ENCODE measurements around the gene ACBD4. TPM values are rescaled to one million over a fixed set of nuclear protein-coding genes. Genes with fewer than 3 reads are reported as not detected.

The ACBD4 gene
- total and polyA plus RNA-seq, 2 of the 13 experiments (the other 11 are each of a cell fraction or from before 2014, with no cell fraction given) = 16.1 to 26.9 TPM

DNA sequence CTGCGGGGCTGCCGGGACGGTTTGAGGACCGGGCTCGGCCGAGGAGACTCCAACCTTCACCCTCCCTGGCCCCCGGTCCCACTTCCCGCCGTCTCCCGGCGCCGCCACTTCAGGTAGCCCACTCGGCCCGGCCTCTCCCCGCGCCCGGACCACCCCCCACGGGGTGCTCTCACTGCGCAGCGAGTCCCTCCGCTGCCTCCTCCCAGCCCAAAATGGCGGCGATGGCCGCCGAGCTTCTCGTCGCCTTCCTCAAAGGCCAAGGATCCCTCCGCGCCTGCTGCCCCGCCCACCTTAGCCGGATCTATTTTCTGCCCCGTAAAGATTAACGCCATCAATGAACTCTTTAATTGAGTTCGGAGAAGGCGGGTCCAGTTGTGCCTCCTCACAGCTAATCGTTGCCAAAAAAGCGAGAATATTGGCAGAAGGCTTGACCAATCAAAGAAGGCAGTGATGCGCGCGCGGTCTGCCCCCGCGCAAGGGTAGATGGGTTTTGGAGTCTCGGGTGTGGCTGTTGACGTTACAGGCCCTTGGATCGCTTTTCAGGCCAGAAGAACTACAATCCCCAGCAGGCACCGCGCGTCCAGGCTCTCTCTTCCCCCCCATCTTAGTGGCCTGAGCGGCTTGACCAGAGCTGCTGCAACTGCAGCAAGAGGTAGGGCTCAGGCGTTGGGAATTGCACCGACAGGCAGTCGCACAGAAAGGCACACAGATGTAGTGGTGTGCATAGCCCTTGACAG lies 26.0 kb downstream of the ACBD4 start, which contains the start of gene HEXIM2 (continued):
- TF ChIP-seq ZNF263 (CRISPR knock-in tag; IDR thresholded peaks at IDR 0.05) = 0 out of 2 replicates have a peak, but pooled peaks have one; percentile 34
- TF ChIP-seq, protein P1, sequence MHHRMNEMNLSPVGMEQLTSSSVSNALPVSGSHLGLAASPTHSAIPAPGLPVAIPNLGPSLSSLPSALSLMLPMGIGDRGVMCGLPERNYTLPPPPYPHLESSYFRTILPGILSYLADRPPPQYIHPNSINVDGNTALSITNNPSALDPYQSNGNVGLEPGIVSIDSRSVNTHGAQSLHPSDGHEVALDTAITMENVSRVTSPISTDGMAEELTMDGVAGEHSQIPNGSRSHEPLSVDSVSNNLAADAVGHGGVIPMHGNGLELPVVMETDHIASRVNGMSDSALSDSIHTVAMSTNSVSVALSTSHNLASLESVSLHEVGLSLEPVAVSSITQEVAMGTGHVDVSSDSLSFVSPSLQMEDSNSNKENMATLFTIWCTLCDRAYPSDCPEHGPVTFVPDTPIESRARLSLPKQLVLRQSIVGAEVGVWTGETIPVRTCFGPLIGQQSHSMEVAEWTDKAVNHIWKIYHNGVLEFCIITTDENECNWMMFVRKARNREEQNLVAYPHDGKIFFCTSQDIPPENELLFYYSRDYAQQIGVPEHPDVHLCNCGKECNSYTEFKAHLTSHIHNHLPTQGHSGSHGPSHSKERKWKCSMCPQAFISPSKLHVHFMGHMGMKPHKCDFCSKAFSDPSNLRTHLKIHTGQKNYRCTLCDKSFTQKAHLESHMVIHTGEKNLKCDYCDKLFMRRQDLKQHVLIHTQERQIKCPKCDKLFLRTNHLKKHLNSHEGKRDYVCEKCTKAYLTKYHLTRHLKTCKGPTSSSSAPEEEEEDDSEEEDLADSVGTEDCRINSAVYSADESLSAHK (CRISPR knock-in tag; IDR thresholded peaks at IDR 0.05; ENCODE audit: borderline replicate concordance) = 0 out of 2 replicates have a peak, but pooled peaks have one; percentile 56
- TF ChIP-seq ZFP62 (CRISPR knock-in tag; IDR thresholded peaks at IDR 0.05) = no peak
- no peak for TF ChIP-seq SP1 (IDR thresholded peaks at IDR 0.05)
- TF ChIP-seq SP1 (CRISPR knock-in tag; IDR thresholded peaks at IDR 0.05) = peak; percentile 100
- TF ChIP-seq ATF1 (CRISPR knock-in tag; IDR thresholded peaks at IDR 0.05) = peak; percentile 94
- peak; percentile 91; the same call in 1 of the 2 replicates for TF ChIP-seq GTF2F1 (IDR thresholded peaks at IDR 0.05; ENCODE audit: low read length)
- TF ChIP-seq HIVEP1 (CRISPR knock-in tag; IDR thresholded peaks at IDR 0.05) = peak; percentile 12
- TF ChIP-seq NCOA2 (CRISPR knock-in tag; IDR thresholded peaks at IDR 0.05) = peak; percentile 48
- TF ChIP-seq, protein P2, sequence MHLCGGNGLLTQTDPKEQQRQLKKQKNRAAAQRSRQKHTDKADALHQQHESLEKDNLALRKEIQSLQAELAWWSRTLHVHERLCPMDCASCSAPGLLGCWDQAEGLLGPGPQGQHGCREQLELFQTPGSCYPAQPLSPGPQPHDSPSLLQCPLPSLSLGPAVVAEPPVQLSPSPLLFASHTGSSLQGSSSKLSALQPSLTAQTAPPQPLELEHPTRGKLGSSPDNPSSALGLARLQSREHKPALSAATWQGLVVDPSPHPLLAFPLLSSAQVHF (CRISPR knock-in tag; IDR thresholded peaks at IDR 0.05) = peak; percentile 29; the same call in 1 of the 2 replicates
- TF ChIP-seq AGO2 (optimal IDR thresholded peaks at IDR 0.05; ENCODE audit: low read depth, low read length) = peak; percentile 99
- TF ChIP-seq, protein P3, sequence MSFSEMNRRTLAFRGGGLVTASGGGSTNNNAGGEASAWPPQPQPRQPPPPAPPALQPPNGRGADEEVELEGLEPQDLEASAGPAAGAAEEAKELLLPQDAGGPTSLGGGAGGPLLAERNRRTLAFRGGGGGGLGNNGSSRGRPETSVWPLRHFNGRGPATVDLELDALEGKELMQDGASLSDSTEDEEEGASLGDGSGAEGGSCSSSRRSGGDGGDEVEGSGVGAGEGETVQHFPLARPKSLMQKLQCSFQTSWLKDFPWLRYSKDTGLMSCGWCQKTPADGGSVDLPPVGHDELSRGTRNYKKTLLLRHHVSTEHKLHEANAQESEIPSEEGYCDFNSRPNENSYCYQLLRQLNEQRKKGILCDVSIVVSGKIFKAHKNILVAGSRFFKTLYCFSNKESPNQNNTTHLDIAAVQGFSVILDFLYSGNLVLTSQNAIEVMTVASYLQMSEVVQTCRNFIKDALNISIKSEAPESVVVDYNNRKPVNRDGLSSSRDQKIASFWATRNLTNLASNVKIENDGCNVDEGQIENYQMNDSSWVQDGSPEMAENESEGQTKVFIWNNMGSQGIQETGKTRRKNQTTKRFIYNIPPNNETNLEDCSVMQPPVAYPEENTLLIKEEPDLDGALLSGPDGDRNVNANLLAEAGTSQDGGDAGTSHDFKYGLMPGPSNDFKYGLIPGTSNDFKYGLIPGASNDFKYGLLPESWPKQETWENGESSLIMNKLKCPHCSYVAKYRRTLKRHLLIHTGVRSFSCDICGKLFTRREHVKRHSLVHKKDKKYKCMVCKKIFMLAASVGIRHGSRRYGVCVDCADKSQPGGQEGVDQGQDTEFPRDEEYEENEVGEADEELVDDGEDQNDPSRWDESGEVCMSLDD (CRISPR knock-in tag; IDR thresholded peaks at IDR 0.05; ENCODE audit: borderline replicate concordance) = 0 out of 2 replicates have a peak, but pooled peaks have one; percentile 43
- TF ChIP-seq, protein P4, sequence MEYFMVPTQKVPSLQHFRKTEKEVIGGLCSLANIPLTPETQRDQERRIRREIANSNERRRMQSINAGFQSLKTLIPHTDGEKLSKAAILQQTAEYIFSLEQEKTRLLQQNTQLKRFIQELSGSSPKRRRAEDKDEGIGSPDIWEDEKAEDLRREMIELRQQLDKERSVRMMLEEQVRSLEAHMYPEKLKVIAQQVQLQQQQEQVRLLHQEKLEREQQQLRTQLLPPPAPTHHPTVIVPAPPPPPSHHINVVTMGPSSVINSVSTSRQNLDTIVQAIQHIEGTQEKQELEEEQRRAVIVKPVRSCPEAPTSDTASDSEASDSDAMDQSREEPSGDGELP (IDR thresholded peaks at IDR 0.05; ENCODE audit: borderline replicate concordance, low read depth) = no peak; the same call in 1 of the 2 replicates
- peak; percentile 66; the same call in 1 of the 2 replicates for TF ChIP-seq GPN1 (CRISPR knock-in tag; IDR thresholded peaks at IDR 0.05; ENCODE audit: borderline replicate concordance)
- TF ChIP-seq RBFOX2 (IDR thresholded peaks at IDR 0.05; ENCODE audit: low read depth, low read length) = peak; percentile 100
- TF ChIP-seq NFIB (CRISPR knock-in tag; IDR thresholded peaks at IDR 0.05; ENCODE audit: borderline replicate concordance) = no peak
- TF ChIP-seq SP140L (CRISPR knock-in tag; IDR thresholded peaks at IDR 0.05; ENCODE audit: borderline replicate concordance) = 0 out of 2 replicates have a peak, but pooled peaks have one; percentile 31
- no peak for TF ChIP-seq RBM22 (optimal IDR thresholded peaks at IDR 0.05; ENCODE audit: low read length)
- peak; percentile 95 for TF ChIP-seq ZSCAN29 (CRISPR knock-in tag; conservative IDR thresholded peaks at IDR 0.05)
- TF ChIP-seq ZMYM2 (CRISPR knock-in tag; IDR thresholded peaks at IDR 0.05) = peak; percentile 62; the same call in 1 of the 2 replicates
- TF ChIP-seq, protein P5, sequence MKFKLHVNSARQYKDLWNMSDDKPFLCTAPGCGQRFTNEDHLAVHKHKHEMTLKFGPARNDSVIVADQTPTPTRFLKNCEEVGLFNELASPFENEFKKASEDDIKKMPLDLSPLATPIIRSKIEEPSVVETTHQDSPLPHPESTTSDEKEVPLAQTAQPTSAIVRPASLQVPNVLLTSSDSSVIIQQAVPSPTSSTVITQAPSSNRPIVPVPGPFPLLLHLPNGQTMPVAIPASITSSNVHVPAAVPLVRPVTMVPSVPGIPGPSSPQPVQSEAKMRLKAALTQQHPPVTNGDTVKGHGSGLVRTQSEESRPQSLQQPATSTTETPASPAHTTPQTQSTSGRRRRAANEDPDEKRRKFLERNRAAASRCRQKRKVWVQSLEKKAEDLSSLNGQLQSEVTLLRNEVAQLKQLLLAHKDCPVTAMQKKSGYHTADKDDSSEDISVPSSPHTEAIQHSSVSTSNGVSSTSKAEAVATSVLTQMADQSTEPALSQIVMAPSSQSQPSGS (CRISPR knock-in tag; IDR thresholded peaks at IDR 0.05) = peak; percentile 80
